B cell (primary cell): ENCODE measurements around the gene TP53TG5. TPM values are rescaled to one million over a fixed set of nuclear protein-coding genes. Genes with fewer than 3 reads are reported as not detected.

Source experiments
- ATAC-seq: fragments of 200-7000 bp; cut with Tn5 transposase; one replicate; pipeline ENCODE4 v1.10.0; 2021; ENCODE audit warnings: low read depth, mild to moderate bottlenecking, moderate number of reproducible peaks, moderate library complexity
- CTCF ChIA-PET: fragments of 350-600 bp; sonication (Branson Sonifier 250); formaldehyde crosslinking; loops from one replicate; lab custom pipeline; 2021; ENCODE audit warnings: antibody characterized with exemption, inconsistent platforms; lab: Charles Lee
- POLR2A ChIA-PET: fragments of 350-600 bp; sonication (Branson Sonifier 250); formaldehyde crosslinking; loops from one replicate; lab custom pipeline; 2021; ENCODE audit warnings: antibody characterized with exemption; lab: Charles Lee
- DNase-seq: peaks from one replicate; pipeline ENCODE4 v3.0.0; 2013
- H2AFZ ChIP-seq: 2 replicates; pipeline ENCODE4 v1.6.1; 2012; ENCODE audit warnings: mild to moderate bottlenecking, low read depth, low read length; ENCODE audit not compliant: insufficient read depth, poor library complexity, severe bottlenecking
- H3K27ac ChIP-seq, 2 donors: 1 replicate in 1 of 2; 2 replicates in 1 of 2; pipeline ENCODE4 v1.5.1; 2012 to 2013; ENCODE audit warnings: low read length in 2 of 2, mild to moderate bottlenecking in 2 of 2, moderate library complexity in 1 of 2
- H3K27me3 ChIP-seq, 4 experiments: fragments of 200-600 bp in 1 of 4; sonication (generic) in 1 of 4; replicated peaks in 1 of 4; 1 replicate in 2 of 4; 2 replicates in 2 of 4; pipeline versions ENCODE4 v1.6.1 to v1.7.0; 2013 to 2016; ENCODE audit warnings: low read length in 3 of 4, mild to moderate bottlenecking in 2 of 4, mixed read lengths in 1 of 4, moderate library complexity in 1 of 4; ENCODE audit not compliant: insufficient read depth in 4 of 4, control insufficient read depth in 3 of 4; ENCODE audit errors: control extremely low read depth in 1 of 4
- H3K36me3 ChIP-seq, 2 experiments: replicated peaks in 1 of 2; 1 replicate in 1 of 2; 2 replicates in 1 of 2; pipeline versions ENCODE4 v1.6.1 to v1.7.1; 2013; ENCODE audit warnings: low read length in 1 of 2; ENCODE audit not compliant: insufficient read depth in 2 of 2, control insufficient read depth in 1 of 2; ENCODE audit errors: control extremely low read depth in 1 of 2, extremely low read depth in 1 of 2
- H3K4me1 ChIP-seq, 2 donors: fragments of 200-600 bp in 1 of 2; sonication (generic) in 1 of 2; 1 replicate in 1 of 2; 2 replicates in 1 of 2; pipeline versions ENCODE4 v1.5.1 to v1.6.1; 2013 to 2017; ENCODE audit warnings: low read length in 2 of 2; ENCODE audit not compliant: control insufficient read depth in 2 of 2, insufficient read depth in 2 of 2
- H3K4me2 ChIP-seq: replicated peaks from 2 replicates; pipeline ENCODE3; 2012; ENCODE audit warnings: mild to moderate bottlenecking, low read depth, low read length; ENCODE audit not compliant: poor library complexity, severe bottlenecking
- H3K4me3 ChIP-seq, 5 experiments: fragments of 200-600 bp in 1 of 5; sonication (generic) in 1 of 5; 1 replicate in 3 of 5; 2 replicates in 2 of 5; pipeline versions ENCODE4 v1.5.1 to v1.7.0; 2011 to 2016; ENCODE audit warnings: low read length in 4 of 5, mild to moderate bottlenecking in 4 of 5, low read depth in 2 of 5, control low read depth in 1 of 5, moderate library complexity in 1 of 5; ENCODE audit not compliant: insufficient read depth in 1 of 5; ENCODE audit errors: control extremely low read depth in 1 of 5, extremely low read depth in 1 of 5
- H3K79me2 ChIP-seq: fragments of 200-600 bp; sonication (generic); one replicate; pipeline ENCODE4 v1.6.0; 2016; ENCODE audit warnings: low read length; ENCODE audit not compliant: control insufficient read depth, insufficient read depth
- H3K9ac ChIP-seq: fragments of 200-600 bp; sonication (generic); 2 replicates; pipeline ENCODE4 v1.6.1; 2017; ENCODE audit warnings: mild to moderate bottlenecking, low read length, moderate library complexity
- H3K9me3 ChIP-seq, 3 donors: one replicate each; pipeline versions ENCODE4 v1.6.1 to v1.7.1; 2013; ENCODE audit warnings: low read length in 2 of 3; ENCODE audit not compliant: control insufficient read depth in 2 of 3, insufficient read depth in 1 of 3; ENCODE audit errors: control extremely low read depth in 1 of 3
- H4K20me1 ChIP-seq: 2 replicates; pipeline ENCODE4 v1.6.0; 2012; ENCODE audit warnings: mild to moderate bottlenecking, low read length; ENCODE audit not compliant: insufficient read depth, control insufficient read depth, poor library complexity, severe bottlenecking
- H3K27ac Mint-ChIP-seq: one replicate; pipeline ENCODE4 v1.8.0; 2021; ENCODE audit warnings: mixed read lengths
- H3K27me3 Mint-ChIP-seq: one replicate; pipeline ENCODE4 v1.8.0; 2021; ENCODE audit warnings: mixed read lengths
- H3K4me1 Mint-ChIP-seq: one replicate; pipeline ENCODE4 v1.8.0; 2021; ENCODE audit warnings: mixed read lengths
- H3K4me3 Mint-ChIP-seq: one replicate; pipeline ENCODE4 v1.8.0; 2021; ENCODE audit warnings: mixed read lengths
- H3K9me3 Mint-ChIP-seq: one replicate; pipeline ENCODE4 v1.8.0; 2022; ENCODE audit warnings: mixed read lengths; ENCODE audit not compliant: insufficient read depth
- EZH2 ChIP-seq: IDR thresholded peaks from 2 replicates; pipeline ENCODE4 v1.6.1; 2012; ENCODE audit warnings: borderline replicate concordance, low read depth, mild to moderate bottlenecking, moderate library complexity, low read length; ENCODE audit not compliant: insufficient read depth, poor library complexity, severe bottlenecking
- WGBS: methylation state at CpG from one replicate; pipeline ENCODE4 v1.1.5; 2013; ENCODE audit warnings: missing lambda C conversion rate; ENCODE audit not compliant: insufficient coverage; 5-methylcytosine and 5-hydroxymethylcytosine counted together
- intact Hi-C: fragments of 100-400 bp; cut with micrococcal nuclease; formaldehyde crosslinking; loops from one replicate; pipeline ENCODE4 v1.10.0; 2022
- polyA plus RNA-seq: library from polyadenylated mRNA; depleted of rRNA; stranded (reverse); fragments of >200 nt; gene quantifications from 2 replicates; pipeline ENCODE4 v1.2.3, GENCODE V29; 2012
- total RNA-seq, 2 donors: library from RNA; stranded (reverse); fragments of 120-200 nt in 1 of 2; gene quantifications; 1 replicate in 1 of 2; 2 replicates in 1 of 2; pipeline versions ENCODE4 v1.2.3 to v1.2.4, GENCODE V29; 2013 to 2022
- TF ChIP-seq, protein P1 (sequence below): fragments of 200-600 bp; IDR thresholded peaks from one replicate; pipeline ENCODE4 v1.8.0; 2022; ENCODE audit warnings: antibody characterized with exemption, mild to moderate bottlenecking

TP53TG5 gene
- total and polyA plus RNA-seq, 2 donors (not counting 1 experiment from before 2014, with no cell fraction given): not detected

DNA sequence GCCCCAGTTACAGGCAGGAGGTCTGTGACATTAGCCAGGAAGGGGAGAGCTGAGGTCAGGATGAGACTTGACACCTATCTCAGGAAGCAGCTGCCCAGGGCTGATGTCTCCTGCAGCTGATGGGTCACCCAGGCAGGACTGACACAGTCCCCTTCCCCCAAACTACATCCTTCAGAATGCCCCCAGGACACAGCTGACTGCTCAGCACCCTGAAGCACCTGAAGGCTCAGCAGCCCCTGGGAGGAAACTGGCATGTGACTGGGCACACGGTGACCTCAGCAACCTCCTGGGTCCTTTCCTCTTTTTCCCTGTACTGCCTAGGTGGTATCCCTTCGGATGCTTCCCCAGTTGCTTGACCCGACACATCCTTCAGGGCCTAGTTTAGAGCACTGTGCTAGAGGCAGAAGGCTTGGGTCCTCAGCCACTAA is 31.8 kb downstream of the TP53TG5 start:
- WGBS: 54% methylated on average over 3 of the region's 3 CpGs
- Histone ChIP-seq H3K9me3 (peaks cover 0 to 3% (median 0%) of the 10 kb centered on the region in 3 donors), H4K20me1 (no peaks in the 10 kb centered on the region), H3K27ac (no peak overlapping the region), H3K4me2 (no peak overlapping the region), H3K27me3 (peaks cover 0 to 39% (median 6%) of the 10 kb centered on the region in 4 experiments), H3K79me2 (no peaks in the 10 kb centered on the region), H3K4me1 (peaks cover 21 to 23% of the 10 kb centered on the region in 2 donors), H3K9ac (no peak overlapping the region), H3K4me3 (no peak overlapping the region), H2AFZ (no peak overlapping the region), H3K36me3 (no peaks in the 10 kb centered on the region)
- no peak for ATAC-seq
- peak; percentile 37 for DNase-seq
- Mint-ChIP-seq H3K27ac (no peak overlapping the region), H3K9me3 (no peaks in the 10 kb centered on the region), H3K4me3 (no peak overlapping the region), H3K4me1 (peaks cover 10% of the 10 kb centered on the region), H3K27me3 (peaks cover 20% of the 10 kb centered on the region)
- TF ChIP-seq, protein P1, sequence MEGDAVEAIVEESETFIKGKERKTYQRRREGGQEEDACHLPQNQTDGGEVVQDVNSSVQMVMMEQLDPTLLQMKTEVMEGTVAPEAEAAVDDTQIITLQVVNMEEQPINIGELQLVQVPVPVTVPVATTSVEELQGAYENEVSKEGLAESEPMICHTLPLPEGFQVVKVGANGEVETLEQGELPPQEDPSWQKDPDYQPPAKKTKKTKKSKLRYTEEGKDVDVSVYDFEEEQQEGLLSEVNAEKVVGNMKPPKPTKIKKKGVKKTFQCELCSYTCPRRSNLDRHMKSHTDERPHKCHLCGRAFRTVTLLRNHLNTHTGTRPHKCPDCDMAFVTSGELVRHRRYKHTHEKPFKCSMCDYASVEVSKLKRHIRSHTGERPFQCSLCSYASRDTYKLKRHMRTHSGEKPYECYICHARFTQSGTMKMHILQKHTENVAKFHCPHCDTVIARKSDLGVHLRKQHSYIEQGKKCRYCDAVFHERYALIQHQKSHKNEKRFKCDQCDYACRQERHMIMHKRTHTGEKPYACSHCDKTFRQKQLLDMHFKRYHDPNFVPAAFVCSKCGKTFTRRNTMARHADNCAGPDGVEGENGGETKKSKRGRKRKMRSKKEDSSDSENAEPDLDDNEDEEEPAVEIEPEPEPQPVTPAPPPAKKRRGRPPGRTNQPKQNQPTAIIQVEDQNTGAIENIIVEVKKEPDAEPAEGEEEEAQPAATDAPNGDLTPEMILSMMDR: no peak
- no peak for TF ChIP-seq EZH2
- intact Hi-C loops: no loop called here
- POLR2A ChIA-PET: no interaction called here
- CTCF ChIA-PET: interaction anchor here (0.6 to 1.4 kb wide), 3 partner anchors 23 to 93 kb away, joined by 3 read pairs; no protein-coding TSS in a partner anchor

DNA sequence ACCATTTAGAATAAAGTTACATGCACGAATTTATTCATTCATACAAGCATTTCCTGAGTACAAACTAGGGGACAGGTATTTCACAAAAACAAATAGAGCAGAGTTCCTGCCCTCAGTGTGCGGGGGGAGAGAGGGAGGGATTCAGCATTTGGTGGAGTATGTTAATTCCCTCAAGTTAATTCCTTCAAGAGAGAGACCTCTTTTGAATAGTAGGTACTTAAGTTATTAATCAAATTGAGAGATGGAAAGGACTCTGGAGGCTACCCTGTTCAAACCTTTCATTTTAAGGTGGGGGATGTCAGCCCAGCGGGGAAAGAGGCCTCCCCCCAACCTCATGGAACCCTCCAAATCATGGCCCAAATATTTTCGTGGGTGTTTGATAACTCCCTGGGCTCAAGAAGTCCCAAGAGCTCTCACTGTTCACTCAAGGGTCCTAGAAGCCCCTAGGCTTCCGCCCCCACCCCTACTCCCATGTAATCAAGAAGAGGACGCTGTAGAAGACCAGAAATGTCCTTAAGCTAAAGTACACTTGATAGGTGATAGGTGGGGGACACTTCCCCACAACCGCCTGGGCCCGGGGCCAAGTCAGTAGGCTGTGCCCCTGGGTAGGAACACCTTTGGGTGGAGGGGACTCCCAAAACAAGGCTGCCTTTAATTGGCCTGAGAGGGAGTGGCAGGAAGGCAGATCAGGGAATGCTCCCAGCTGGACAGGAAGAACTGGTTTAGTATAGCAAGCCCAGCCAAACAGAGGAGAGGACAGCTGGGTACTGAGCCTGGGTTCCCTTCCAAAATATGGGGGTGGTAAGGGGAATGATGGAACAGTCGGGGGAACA is 32.8 kb downstream of the TP53TG5 start:
- H3K27me3 ChIP-seq: peaks cover 0 to 39% (median 6%) of the 10 kb centered on the region in 4 experiments
- no peak overlapping the region for H3K9ac ChIP-seq
- whole genome bisulfite sequencing: 80% methylated on average over 1 of the region's 9 CpGs
- intact Hi-C loops: no loop called here
- H3K9me3 Mint-ChIP-seq: no peaks in the 10 kb centered on the region
- TF ChIP-seq, protein P1: no peak
- TF ChIP-seq EZH2: no peak
- no peaks in the 10 kb centered on the region for H3K36me3 ChIP-seq
- no peak overlapping the region for H2AFZ ChIP-seq
- ChIA-PET POLR2A (no interaction called here), CTCF (no interaction called here)
- H3K9me3 ChIP-seq: peaks cover 0 to 3% (median 0%) of the 10 kb centered on the region in 3 donors
- no peak overlapping the region for H3K4me3 ChIP-seq
- H3K4me1 ChIP-seq: peaks cover 21 to 23% of the 10 kb centered on the region in 2 donors
- no peak overlapping the region for H3K27ac Mint-ChIP-seq
- H3K4me1 Mint-ChIP-seq: peaks cover 10% of the 10 kb centered on the region
- H3K27ac ChIP-seq: no peak overlapping the region
- no peaks in the 10 kb centered on the region for H4K20me1 ChIP-seq
- ATAC-seq (no peak), DNase-seq (no peak)
- H3K4me3 Mint-ChIP-seq: no peak overlapping the region
- no peaks in the 10 kb centered on the region for H3K79me2 ChIP-seq
- H3K27me3 Mint-ChIP-seq: peaks cover 22% of the 10 kb centered on the region
- H3K4me2 ChIP-seq: no peak overlapping the region
